Activated T-helper 1 cell treated with anti-CD3 and anti-CD28 coated beads, Interleukin-12 subunit alpha, Interleukin-12 subunit beta, Interleukin-2, Interleukin-4 antibody, amounts not matched to agents 30 ng/mL and 10 ng/mL and 1 ng/mL, durations not matched to agents 14 hours and 24 hours and 36 hours (primary cell): ENCODE data around the gene CAPNS2. TPM values are rescaled to one million over a fixed set of nuclear protein-coding genes. Genes with fewer than 3 reads are reported as not detected.
"Not testable (repeated sequence)": the region's sequence is repeated elsewhere in the genome, so short reads cannot be mapped to it uniquely, and the experiment has no call there.

ENCODE experiments used
- DNase-seq: peaks from one replicate; pipeline ENCODE4 v3.0.0; 2021; ENCODE audit warnings: low spot score
- H3K27ac Mint-ChIP-seq: one replicate; pipeline ENCODE4 v1.8.0; 2021; ENCODE audit warnings: mild to moderate bottlenecking, mixed read lengths
- H3K27me3 Mint-ChIP-seq: one replicate; pipeline ENCODE4 v1.8.0; 2022; ENCODE audit warnings: mild to moderate bottlenecking, moderate library complexity, mixed read lengths; ENCODE audit not compliant: insufficient read depth
- H3K36me3 Mint-ChIP-seq: one replicate; pipeline ENCODE4 v1.8.0; 2021; ENCODE audit warnings: low read depth, mixed read lengths
- H3K4me1 Mint-ChIP-seq: one replicate; pipeline ENCODE4 v1.8.0; 2021; ENCODE audit warnings: low read depth, mixed read lengths
- H3K4me3 Mint-ChIP-seq: one replicate; pipeline ENCODE4 v1.8.0; 2021; ENCODE audit warnings: mild to moderate bottlenecking, moderate library complexity, mixed read lengths
- H3K9me3 Mint-ChIP-seq: one replicate; pipeline ENCODE4 v1.8.0; 2021; ENCODE audit warnings: mixed read lengths
- intact Hi-C: fragments of 100-400 bp; cut with micrococcal nuclease; formaldehyde crosslinking; loops from one replicate; pipeline ENCODE4 v1.15.1; 2024
- total RNA-seq: library from RNA; stranded (reverse); gene quantifications from 2 replicates; pipeline ENCODE4 v1.2.3, GENCODE V29; 2022

CAPNS2 gene
- total RNA-seq, 1 donor from 2014 or later, result not detected

- H3K9me3 Mint-ChIP-seq, H3K27ac Mint-ChIP-seq, H3K27me3 Mint-ChIP-seq, H3K4me1 Mint-ChIP-seq, intact Hi-C loops, DNase-seq, H3K4me3 Mint-ChIP-seq, H3K36me3 Mint-ChIP-seq: not testable (repeated sequence)
Measured at GRCh38 chr16:55615670-55616069, 49.2 kb downstream of the CAPNS2 start.

Other genes with a start within 250 kb of the CAPNS2 start
- gene IRX6, start 242.5 kb upstream of the CAPNS2 start, total RNA-seq, result not detected in 2 replicates
- gene MMP2, start 87.5 kb upstream of the CAPNS2 start, total RNA-seq, result not detected in 2 replicates
- gene LPCAT2, start 57.6 kb upstream of the CAPNS2 start, total RNA-seq, result 1.5 and 2.2 TPM in 2 replicates
- gene SLC6A2, start 89.3 kb downstream of the CAPNS2 start, total RNA-seq, result not detected in 2 replicates